ENCODE results near the gene FADS6. TPM values are rescaled to one million over a fixed set of nuclear protein-coding genes. Genes with fewer than 3 reads are reported as not detected.
A peak's percentile ranks its signal among the peaks of the same experiment; 100 is the strongest.

FADS6 gene
- polyA plus RNA-seq, 3 donors = not detected

DNA sequence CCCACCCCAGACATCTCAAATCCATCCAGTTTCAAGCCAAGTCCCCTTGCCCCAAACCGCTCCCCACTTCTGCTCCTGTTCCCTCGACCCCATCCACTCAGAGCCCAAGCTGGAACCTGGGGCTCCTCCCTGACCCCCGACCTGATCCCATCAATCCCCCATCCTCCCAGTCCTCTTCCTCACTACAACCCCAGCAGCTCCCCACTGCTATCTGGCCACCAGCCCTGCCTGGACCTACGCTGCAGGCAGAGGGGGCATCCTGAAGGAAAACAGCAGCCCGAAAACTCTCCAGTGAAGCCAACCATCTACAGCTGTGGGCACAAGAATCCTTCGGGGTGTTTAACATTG, 24.6 kb downstream of the FADS6 start:
- H3K9me3 Mint-ChIP-seq = peaks cover 0 to 3% (median 0%) of the 10 kb centered on the region in 7 donors
- H3K4me1 Mint-ChIP-seq = peaks cover 18% of the 10 kb centered on the region
- Histone ChIP-seq H3K9me3 (replicated peaks in 1 of 2; ENCODE audit: control insufficient read depth in 1 of 2, insufficient read depth in 1 of 2, low read length in 2 of 2) (no peaks in the 10 kb centered on the region), H3K4me1 (ENCODE audit: control insufficient read depth in 1 of 2, insufficient read depth in 2 of 2, low read length in 2 of 2) (peaks cover 13 to 17% of the 10 kb centered on the region in 2 donors), H3K4me2 (replicated peaks; ENCODE audit: extremely low read depth, low read length, poor library complexity, severe bottlenecking) (no peak overlapping the region), H4K20me1 (ENCODE audit: insufficient read depth, low read length) (no peaks in the 10 kb centered on the region), H3K4me3 (replicated peaks in 1 of 3; ENCODE audit: low read depth in 2 of 3, low read length in 3 of 3) (no peak overlapping the region), H2AFZ (ENCODE audit: insufficient read depth, low read depth, low read length, poor library complexity, severe bottlenecking) (no peak overlapping the region), H3K36me3 (replicated peaks in 1 of 2; ENCODE audit: control insufficient read depth in 1 of 2, insufficient read depth in 2 of 2, low read length in 2 of 2) (no peaks in the 10 kb centered on the region), H3K27me3 (ENCODE audit: control insufficient read depth in 2 of 2, insufficient read depth in 2 of 2, low read length in 2 of 2) (no peaks in the 10 kb centered on the region), H3K27ac (ENCODE audit: low read depth in 1 of 2, low read length in 2 of 2) (no peak overlapping the region), H3K79me2 (ENCODE audit: insufficient read depth, low read length) (no peaks in the 10 kb centered on the region), H3K9ac (ENCODE audit: insufficient read depth, low read length, poor library complexity, severe bottlenecking) (no peak overlapping the region)
- WGBS (ENCODE audit: insufficient coverage) = 96% methylated on average over 6 of the region's 6 CpGs
- peaks cover under 1 to 16% (median 5%) of the 10 kb centered on the region in 3 donors for H3K27me3 Mint-ChIP-seq (ENCODE audit: low read depth in 3 of 3)
- no peak for DNase-seq
- peaks cover 12 to 15% of the 10 kb centered on the region in 2 donors for H3K36me3 Mint-ChIP-seq
- intact Hi-C loops (cut with micrococcal nuclease) = loop anchor here (10.0 kb wide), 3 partner anchors 204 to 494 kb away; no protein-coding TSS in a partner anchor
- TF ChIP-seq, protein P1, sequence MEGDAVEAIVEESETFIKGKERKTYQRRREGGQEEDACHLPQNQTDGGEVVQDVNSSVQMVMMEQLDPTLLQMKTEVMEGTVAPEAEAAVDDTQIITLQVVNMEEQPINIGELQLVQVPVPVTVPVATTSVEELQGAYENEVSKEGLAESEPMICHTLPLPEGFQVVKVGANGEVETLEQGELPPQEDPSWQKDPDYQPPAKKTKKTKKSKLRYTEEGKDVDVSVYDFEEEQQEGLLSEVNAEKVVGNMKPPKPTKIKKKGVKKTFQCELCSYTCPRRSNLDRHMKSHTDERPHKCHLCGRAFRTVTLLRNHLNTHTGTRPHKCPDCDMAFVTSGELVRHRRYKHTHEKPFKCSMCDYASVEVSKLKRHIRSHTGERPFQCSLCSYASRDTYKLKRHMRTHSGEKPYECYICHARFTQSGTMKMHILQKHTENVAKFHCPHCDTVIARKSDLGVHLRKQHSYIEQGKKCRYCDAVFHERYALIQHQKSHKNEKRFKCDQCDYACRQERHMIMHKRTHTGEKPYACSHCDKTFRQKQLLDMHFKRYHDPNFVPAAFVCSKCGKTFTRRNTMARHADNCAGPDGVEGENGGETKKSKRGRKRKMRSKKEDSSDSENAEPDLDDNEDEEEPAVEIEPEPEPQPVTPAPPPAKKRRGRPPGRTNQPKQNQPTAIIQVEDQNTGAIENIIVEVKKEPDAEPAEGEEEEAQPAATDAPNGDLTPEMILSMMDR (IDR thresholded peaks at IDR 0.05) = no peak
- peak overlapping the region in 1 of 2 donors; percentile 24 for H3K4me3 Mint-ChIP-seq
- H3K27ac Mint-ChIP-seq = no peak overlapping the region

DNA sequence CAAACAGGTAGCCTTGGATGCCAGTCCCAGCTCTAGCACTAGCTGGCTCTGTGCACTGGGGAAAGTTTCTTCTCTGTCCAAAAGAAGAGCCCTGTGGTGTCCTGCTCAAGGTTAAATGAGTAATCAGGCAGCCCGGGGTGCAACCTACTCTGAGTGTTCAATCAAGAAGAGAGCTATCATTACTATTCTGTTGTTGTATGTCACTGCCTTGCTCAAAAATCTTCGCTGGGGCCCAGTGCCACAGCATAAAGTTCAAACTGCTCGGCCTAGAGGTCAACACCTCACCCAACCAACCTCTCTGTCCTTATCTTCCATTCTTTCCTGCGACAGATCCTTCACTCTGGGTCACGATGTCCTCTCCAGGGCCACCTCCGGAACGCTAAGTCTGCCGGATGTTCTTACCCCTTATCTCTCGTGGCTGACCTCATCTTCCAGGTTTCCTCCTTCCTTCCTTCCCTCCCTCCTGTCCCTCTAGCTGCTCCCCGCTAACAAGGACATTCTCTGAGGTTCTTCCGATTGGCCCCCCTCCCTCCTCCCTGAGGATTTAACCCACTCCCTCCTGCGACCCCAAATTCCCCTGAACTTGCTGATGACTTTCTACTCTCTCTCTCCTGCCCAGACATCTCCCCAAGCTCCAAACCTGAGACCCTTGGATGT, 25.1 kb downstream of the FADS6 start:
- Histone ChIP-seq H3K27ac (ENCODE audit: low read depth in 1 of 2, low read length in 2 of 2) (no peak overlapping the region), H2AFZ (ENCODE audit: insufficient read depth, low read depth, low read length, poor library complexity, severe bottlenecking) (no peak overlapping the region), H3K4me3 (replicated peaks in 1 of 3; ENCODE audit: low read depth in 2 of 3, low read length in 3 of 3) (no peak overlapping the region), H3K79me2 (ENCODE audit: insufficient read depth, low read length) (no peaks in the 10 kb centered on the region), H4K20me1 (ENCODE audit: insufficient read depth, low read length) (no peaks in the 10 kb centered on the region), H3K4me2 (replicated peaks; ENCODE audit: extremely low read depth, low read length, poor library complexity, severe bottlenecking) (no peak overlapping the region), H3K4me1 (ENCODE audit: control insufficient read depth in 1 of 2, insufficient read depth in 2 of 2, low read length in 2 of 2) (peaks cover 9 to 12% of the 10 kb centered on the region in 2 donors), H3K27me3 (ENCODE audit: control insufficient read depth in 2 of 2, insufficient read depth in 2 of 2, low read length in 2 of 2) (no peaks in the 10 kb centered on the region), H3K36me3 (replicated peaks in 1 of 2; ENCODE audit: control insufficient read depth in 1 of 2, insufficient read depth in 2 of 2, low read length in 2 of 2) (no peaks in the 10 kb centered on the region), H3K9ac (ENCODE audit: insufficient read depth, low read length, poor library complexity, severe bottlenecking) (no peak overlapping the region), H3K9me3 (replicated peaks in 1 of 2; ENCODE audit: control insufficient read depth in 1 of 2, insufficient read depth in 1 of 2, low read length in 2 of 2) (no peaks in the 10 kb centered on the region)
- no peak for DNase-seq
- peaks cover 16 to 20% of the 10 kb centered on the region in 2 donors for H3K36me3 Mint-ChIP-seq
- no peak overlapping the region for H3K27ac Mint-ChIP-seq
- intact Hi-C loops (cut with micrococcal nuclease) = loop anchor here (10.0 kb wide), 3 partner anchors 204 to 494 kb away; no protein-coding TSS in a partner anchor
- H3K4me1 Mint-ChIP-seq = peaks cover 15% of the 10 kb centered on the region
- H3K27me3 Mint-ChIP-seq (ENCODE audit: low read depth in 3 of 3) = peaks cover 5 to 16% (median 5%) of the 10 kb centered on the region in 3 donors
- H3K4me3 Mint-ChIP-seq = peak overlapping the region in 1 of 2 donors; percentile 24
- WGBS (ENCODE audit: insufficient coverage) = 68% methylated on average over 12 of the region's 12 CpGs
- peaks cover 0 to 3% (median 0%) of the 10 kb centered on the region in 7 donors for H3K9me3 Mint-ChIP-seq
- TF ChIP-seq, protein P1 (IDR thresholded peaks at IDR 0.05) = no peak

Data from CD14-positive monocyte (primary cell).